ENCODE results near the gene FARS2. TPM values are rescaled to one million over a fixed set of nuclear protein-coding genes. Genes with fewer than 3 reads are reported as not detected.

Gene FARS2
- total RNA-seq, 1 donor from 2014 or later, result 18.3 TPM

DNA sequence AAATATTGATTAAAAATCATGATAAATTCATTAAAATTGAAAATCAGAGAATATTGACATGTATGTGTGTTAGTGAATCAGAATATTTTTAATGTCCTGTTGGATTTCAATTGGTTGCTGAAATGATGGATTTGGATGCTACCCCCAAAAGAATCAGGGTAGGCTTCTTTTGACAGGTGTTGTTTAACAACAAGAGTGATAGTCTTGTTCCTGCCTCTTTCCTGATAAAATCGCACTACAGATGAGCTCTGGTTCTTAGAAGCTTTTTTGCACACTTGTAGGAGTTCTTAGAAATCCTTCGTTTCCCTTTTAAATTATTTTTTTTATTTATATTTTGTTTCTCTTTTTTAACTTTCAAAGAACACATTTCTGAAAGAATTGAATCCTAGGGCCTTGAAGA, 259.5 kb downstream of the FARS2 start:
- no peak for DNase-seq
- no peaks in the 10 kb centered on the region for H3K9me3 ChIP-seq
- no peaks in the 10 kb centered on the region for H3K27me3 ChIP-seq
- no peaks in the 10 kb centered on the region for H3K36me3 ChIP-seq
- TF ChIP-seq, protein P1, sequence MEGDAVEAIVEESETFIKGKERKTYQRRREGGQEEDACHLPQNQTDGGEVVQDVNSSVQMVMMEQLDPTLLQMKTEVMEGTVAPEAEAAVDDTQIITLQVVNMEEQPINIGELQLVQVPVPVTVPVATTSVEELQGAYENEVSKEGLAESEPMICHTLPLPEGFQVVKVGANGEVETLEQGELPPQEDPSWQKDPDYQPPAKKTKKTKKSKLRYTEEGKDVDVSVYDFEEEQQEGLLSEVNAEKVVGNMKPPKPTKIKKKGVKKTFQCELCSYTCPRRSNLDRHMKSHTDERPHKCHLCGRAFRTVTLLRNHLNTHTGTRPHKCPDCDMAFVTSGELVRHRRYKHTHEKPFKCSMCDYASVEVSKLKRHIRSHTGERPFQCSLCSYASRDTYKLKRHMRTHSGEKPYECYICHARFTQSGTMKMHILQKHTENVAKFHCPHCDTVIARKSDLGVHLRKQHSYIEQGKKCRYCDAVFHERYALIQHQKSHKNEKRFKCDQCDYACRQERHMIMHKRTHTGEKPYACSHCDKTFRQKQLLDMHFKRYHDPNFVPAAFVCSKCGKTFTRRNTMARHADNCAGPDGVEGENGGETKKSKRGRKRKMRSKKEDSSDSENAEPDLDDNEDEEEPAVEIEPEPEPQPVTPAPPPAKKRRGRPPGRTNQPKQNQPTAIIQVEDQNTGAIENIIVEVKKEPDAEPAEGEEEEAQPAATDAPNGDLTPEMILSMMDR (IDR thresholded peaks at IDR 0.05), result no peak
- intact Hi-C loops (cut with DNase I), result no loop called here
- no peak overlapping the region for H3K27ac ChIP-seq
- ATAC-seq, result no peak
- no peak overlapping the region for H3K4me3 ChIP-seq
- H3K4me1 ChIP-seq, result no peaks in the 10 kb centered on the region

DNA sequence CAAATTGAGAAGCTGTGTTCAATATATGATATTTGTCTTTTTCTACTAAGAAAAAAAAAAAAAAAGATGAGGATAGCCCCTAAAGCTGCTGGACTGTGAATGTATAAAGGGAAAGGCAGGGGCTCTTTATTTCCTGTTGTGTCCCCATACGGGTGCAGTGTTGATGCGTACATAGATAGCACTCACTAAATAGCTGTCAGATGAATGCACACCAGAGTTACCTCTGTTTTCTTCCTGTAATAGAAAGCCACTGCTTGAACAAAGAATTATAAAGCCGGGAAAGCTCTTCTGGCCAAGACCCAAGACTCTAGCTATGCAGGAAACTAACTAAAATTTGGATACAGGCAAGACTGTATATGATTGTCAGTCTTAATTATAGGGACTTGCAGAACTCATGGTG, 260.0 kb downstream of the FARS2 start:
- intact Hi-C loops (cut with DNase I), result no loop called here
- H3K27me3 ChIP-seq, result no peaks in the 10 kb centered on the region
- DNase-seq (no peak), ATAC-seq (no peak)
- no peaks in the 10 kb centered on the region for H3K36me3 ChIP-seq
- no peak overlapping the region for H3K4me3 ChIP-seq
- TF ChIP-seq, protein P1 (IDR thresholded peaks at IDR 0.05), result no peak
- no peaks in the 10 kb centered on the region for H3K9me3 ChIP-seq
- no peaks in the 10 kb centered on the region for H3K4me1 ChIP-seq
- H3K27ac ChIP-seq, result no peak overlapping the region

DNA sequence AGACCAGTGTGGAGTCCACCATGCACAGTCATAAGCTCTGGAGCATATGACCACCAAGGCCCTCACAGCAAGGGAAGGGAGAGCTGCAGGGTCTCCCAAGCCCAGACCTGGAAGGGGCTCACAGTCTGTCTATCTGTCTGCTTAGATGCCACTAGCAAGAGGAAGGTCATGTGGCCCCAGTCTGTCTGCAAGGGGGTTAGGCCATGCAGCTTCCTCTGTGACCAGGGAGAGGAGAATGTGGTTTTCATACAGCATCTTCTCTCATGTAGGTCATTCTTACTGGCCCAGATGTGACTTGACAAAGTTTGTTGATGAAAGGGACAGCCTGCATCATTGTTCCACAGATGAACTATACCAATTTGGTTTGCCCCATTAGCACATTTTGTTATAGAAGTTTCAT, 260.8 kb downstream of the FARS2 start:
- H3K27ac ChIP-seq, result no peak overlapping the region
- no peaks in the 10 kb centered on the region for H3K27me3 ChIP-seq
- no peaks in the 10 kb centered on the region for H3K4me1 ChIP-seq
- peak; percentile 20 for ATAC-seq
- H3K4me3 ChIP-seq, result no peak overlapping the region
- TF ChIP-seq, protein P1 (IDR thresholded peaks at IDR 0.05), result no peak
- H3K36me3 ChIP-seq, result no peaks in the 10 kb centered on the region
- intact Hi-C loops (cut with DNase I), result no loop called here
- no peak for DNase-seq
- no peaks in the 10 kb centered on the region for H3K9me3 ChIP-seq

DNA sequence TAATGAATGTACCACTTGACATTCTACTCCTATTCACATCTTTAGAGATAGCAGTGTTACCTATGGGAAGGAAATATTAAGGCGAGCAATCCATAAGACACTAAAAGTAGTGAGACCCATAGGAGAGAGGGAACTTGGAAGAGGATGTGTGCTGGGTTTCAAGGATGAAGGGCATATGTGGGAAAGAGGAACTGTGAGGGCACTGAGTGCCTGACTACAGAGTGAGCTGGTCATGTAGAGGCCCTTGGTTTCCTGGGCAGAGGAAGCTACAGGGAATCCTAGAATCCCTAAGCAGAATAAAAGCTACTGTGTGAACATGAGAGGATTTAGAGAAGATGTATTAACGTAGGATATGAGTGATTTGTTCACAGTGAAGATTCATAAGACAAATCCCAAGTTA, 262.8 kb downstream of the FARS2 start:
- H3K36me3 ChIP-seq, result no peaks in the 10 kb centered on the region
- TF ChIP-seq, protein P1 (IDR thresholded peaks at IDR 0.05), result no peak
- H3K4me1 ChIP-seq, result no peaks in the 10 kb centered on the region
- intact Hi-C loops (cut with DNase I), result no loop called here
- H3K27me3 ChIP-seq, result no peaks in the 10 kb centered on the region
- DNase-seq (no peak), ATAC-seq (peak; percentile 42)
- no peaks in the 10 kb centered on the region for H3K9me3 ChIP-seq
- H3K4me3 ChIP-seq, result no peak overlapping the region
- H3K27ac ChIP-seq, result no peak overlapping the region

DNA sequence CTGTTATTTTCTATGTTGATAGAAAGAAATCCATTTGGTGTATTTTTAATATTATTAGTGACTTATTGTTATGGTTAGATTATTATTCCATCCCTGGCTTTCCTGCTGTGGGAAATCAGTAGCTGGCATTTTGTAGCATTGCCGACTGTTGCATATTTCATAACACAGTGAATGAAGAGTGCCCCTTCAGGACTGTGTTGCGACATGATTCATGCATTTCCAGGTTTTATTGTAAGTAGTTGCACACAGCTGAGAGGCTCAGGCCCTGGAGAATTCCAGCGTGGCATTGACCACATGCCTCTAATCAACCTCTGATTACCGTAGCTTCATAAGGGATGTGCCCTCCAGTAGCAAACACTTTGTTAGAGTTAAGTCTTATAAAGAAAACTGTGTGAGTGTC, 263.9 kb downstream of the FARS2 start:
- intact Hi-C loops (cut with DNase I), result no loop called here
- ATAC-seq (peak; percentile 88), DNase-seq (no peak)
- H3K4me1 ChIP-seq, result no peaks in the 10 kb centered on the region
- no peaks in the 10 kb centered on the region for H3K9me3 ChIP-seq
- no peak overlapping the region for H3K27ac ChIP-seq
- no peak overlapping the region for H3K4me3 ChIP-seq
- TF ChIP-seq, protein P1 (IDR thresholded peaks at IDR 0.05), result no peak
- no peaks in the 10 kb centered on the region for H3K36me3 ChIP-seq
- H3K27me3 ChIP-seq, result no peaks in the 10 kb centered on the region

DNA sequence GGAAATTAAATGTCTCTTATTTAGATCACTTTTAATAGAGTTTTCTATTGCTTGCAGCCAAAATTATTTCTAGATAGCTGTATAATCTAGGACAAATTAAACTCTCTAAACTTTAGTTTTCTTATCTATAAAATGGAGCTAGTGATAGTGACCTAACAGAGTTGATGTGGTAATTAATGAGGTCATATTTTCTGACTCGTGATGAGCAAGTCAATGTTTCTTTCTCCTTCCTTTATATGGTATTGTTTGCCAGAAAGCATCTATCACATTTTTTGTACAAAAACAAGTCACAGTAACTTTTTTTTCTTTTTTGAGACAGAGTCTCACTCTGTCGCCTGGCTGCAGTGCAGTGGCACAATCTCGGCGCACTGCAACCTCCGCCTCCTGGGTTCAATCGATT, 267.7 kb downstream of the FARS2 start:
- Histone ChIP-seq H3K9me3 (no peaks in the 10 kb centered on the region), H3K36me3 (no peaks in the 10 kb centered on the region), H3K27ac (no peak overlapping the region), H3K4me3 (no peak overlapping the region), H3K4me1 (no peaks in the 10 kb centered on the region), H3K27me3 (no peaks in the 10 kb centered on the region)
- DNase-seq (no peak), ATAC-seq (no peak)
- intact Hi-C loops (cut with DNase I), result no loop called here
- TF ChIP-seq, protein P1 (IDR thresholded peaks at IDR 0.05), result no peak

Data from upper lobe of right lung (tissue), 1 donor.